GM21515 (cell line): ENCODE measurements around the gene LAMA2.

ENCODE experiments used
- ATAC-seq: cut with Tn5 transposase; IDR thresholded peaks from one replicate; pipeline ENCODE4 v1.9.1; 2021; ENCODE audit not compliant: unreplicated experiment

Gene LAMA2

GRCh38 chr6:128882991-128883611 is at the start of gene LAMA2:
LAMA2 (plus strand) TSS chr6:128883138; CDS start chr6:128883246, 108 bp downstream.
- no peak for ATAC-seq

- ATAC-seq = no peak
These were observed 46.2 kb upstream of the LAMA2 start for GRCh38 chr6:128836761-128837160.

- no peak for ATAC-seq
These were observed 41.4 kb upstream of the LAMA2 start for GRCh38 chr6:128841518-128841917.

GRCh38 chr6:128844598-128844997 is 38.3 kb upstream of the LAMA2 start:
- no peak for ATAC-seq

GRCh38 chr6:128847431-128848210 is 35.3 kb upstream of the LAMA2 start:
- ATAC-seq = no peak

- ATAC-seq = no peak
These were observed 34.6 kb upstream of the LAMA2 start for GRCh38 chr6:128848212-128848935.

- no peak for ATAC-seq
These were observed 27.3 kb upstream of the LAMA2 start for GRCh38 chr6:128855581-128856085.

GRCh38 chr6:128857806-128858205 is 25.1 kb upstream of the LAMA2 start:
- ATAC-seq = no peak

- ATAC-seq = no peak
These were observed 22.2 kb upstream of the LAMA2 start for GRCh38 chr6:128860782-128861181.

- ATAC-seq = no peak
These were observed 19.0 kb upstream of the LAMA2 start for GRCh38 chr6:128863983-128864382.

GRCh38 chr6:128870746-128871145 is 12.2 kb upstream of the LAMA2 start:
- no peak for ATAC-seq

- no peak for ATAC-seq
These were observed 8.1 kb upstream of the LAMA2 start for GRCh38 chr6:128874863-128875262.

- ATAC-seq = no peak
These were observed 378 bp upstream of the LAMA2 start for GRCh38 chr6:128882560-128882959.

GRCh38 chr6:128883906-128884305 is 968 bp downstream of the LAMA2 start:
- no peak for ATAC-seq

GRCh38 chr6:128885381-128885780 is 2.4 kb downstream of the LAMA2 start:
- no peak for ATAC-seq

GRCh38 chr6:128886706-128887105 is 3.8 kb downstream of the LAMA2 start:
- ATAC-seq = no peak

GRCh38 chr6:128888444-128889175 is 5.7 kb downstream of the LAMA2 start:
- ATAC-seq = no peak

GRCh38 chr6:128889870-128890269 is 6.9 kb downstream of the LAMA2 start:
- ATAC-seq = no peak

- no peak for ATAC-seq
These were observed 9.1 kb downstream of the LAMA2 start for GRCh38 chr6:128892079-128892478.

- no peak for ATAC-seq
These were observed 16.6 kb downstream of the LAMA2 start for GRCh38 chr6:128899341-128900050.
